IMR-90 (cell line): ENCODE results near the gene PSMC5. TPM values are rescaled to one million over a fixed set of nuclear protein-coding genes. Genes with fewer than 3 reads are reported as not detected.
"Not testable (repeated sequence)": the region's sequence is repeated elsewhere in the genome, so short reads cannot be mapped to it uniquely, and the experiment has no call there.

Experiments
- ATAC-seq: fragments of 200-7000 bp; cut with Tn5 transposase; 2 replicates; pipeline ENCODE4 v1.9.1; 2020; ENCODE audit warnings: low read depth, mild to moderate bottlenecking, moderate library complexity
- BruUV-seq: library from RNA; stranded (reverse); fragments of 400-500 nt; replicated peaks from 2 replicates; lab custom pipeline; 2021; lab: Mats Ljungman, UMichigan
- CTCF ChIA-PET: fragments of 300-600 bp; formaldehyde crosslinking; extraction: SDS; loops from one replicate; lab custom pipeline; 2021; ENCODE audit warnings: antibody characterized with exemption; lab: Yijun Ruan, JAX
- POLR2A ChIA-PET: fragments of 300-600 bp; sonication (Branson Sonifier 250); formaldehyde crosslinking; loops from one replicate; lab custom pipeline; 2022; ENCODE audit warnings: antibody characterized with exemption; ENCODE audit not compliant: unreplicated experiment; lab: Charles Lee
- DNase-seq: peaks from one replicate; pipeline ENCODE4 v3.0.0; 2013
- H2AFZ ChIP-seq: replicated peaks from 2 replicates; pipeline ENCODE3; 2013; ENCODE audit warnings: low read length, mild to moderate bottlenecking; ENCODE audit not compliant: poor library complexity
- H2AK5ac ChIP-seq: 2 replicates; pipeline ENCODE4 v1.6.1; 2013; ENCODE audit warnings: low read depth, low read length, inconsistent platforms
- H2AK9ac ChIP-seq: replicated peaks from 2 replicates; pipeline ENCODE3; 2013; ENCODE audit warnings: mild to moderate bottlenecking, low read depth, low read length, moderate library complexity; ENCODE audit not compliant: poor library complexity
- H2BK120ac ChIP-seq: 2 replicates; pipeline ENCODE4 v1.6.1; 2013; ENCODE audit warnings: low read depth, low read length, inconsistent platforms
- H2BK15ac ChIP-seq: 3 replicates; pipeline ENCODE4 v1.6.1; 2013; ENCODE audit warnings: low read depth, low read length, inconsistent platforms
- H2BK20ac ChIP-seq: 2 replicates; pipeline ENCODE4 v1.6.1; 2013; ENCODE audit warnings: low read depth, mild to moderate bottlenecking, inconsistent platforms, low read length, moderate library complexity
- H2BK5ac ChIP-seq: 2 replicates; pipeline ENCODE4 v1.6.1; 2013; ENCODE audit warnings: mild to moderate bottlenecking, low read depth, low read length, inconsistent platforms; ENCODE audit not compliant: poor library complexity, severe bottlenecking
- H3K14ac ChIP-seq: replicated peaks from 2 replicates; pipeline ENCODE4 v1.6.1; 2013; ENCODE audit warnings: low read depth, low read length, inconsistent platforms
- H3K18ac ChIP-seq: 2 replicates; pipeline ENCODE4 v1.6.1; 2013; ENCODE audit warnings: low read depth, low read length, control low read depth
- H3K23ac ChIP-seq: 2 replicates; pipeline ENCODE4 v1.6.1; 2013; ENCODE audit warnings: low read depth, low read length, inconsistent platforms
- H3K27ac ChIP-seq: 2 replicates; pipeline ENCODE4 v1.5.1; 2013; ENCODE audit warnings: mild to moderate bottlenecking, control low read depth, low read length; ENCODE audit not compliant: insufficient read depth
- H3K27me3 ChIP-seq: 2 replicates; pipeline ENCODE4 v1.6.1; 2013; ENCODE audit warnings: low read length; ENCODE audit not compliant: control insufficient read depth, insufficient read depth
- H3K36me3 ChIP-seq: 2 replicates; pipeline ENCODE4 v1.6.1; 2013; ENCODE audit warnings: low read length, mixed read lengths; ENCODE audit not compliant: control insufficient read depth, insufficient read depth
- H3K4ac ChIP-seq: 2 replicates; pipeline ENCODE4 v1.6.1; 2013; ENCODE audit warnings: low read depth, low read length, inconsistent platforms
- H3K4me1 ChIP-seq: 2 replicates; pipeline ENCODE4 v1.6.1; 2013; ENCODE audit warnings: low read length, mixed read lengths; ENCODE audit not compliant: control insufficient read depth, insufficient read depth
- H3K4me2 ChIP-seq: 2 replicates; pipeline ENCODE4 v1.6.1; 2013; ENCODE audit warnings: low read depth, mild to moderate bottlenecking, control low read depth, low read length, moderate library complexity
- H3K4me3 ChIP-seq: 2 replicates; pipeline ENCODE4 v1.5.1; 2013; ENCODE audit warnings: low read depth, mild to moderate bottlenecking, control low read depth, low read length, moderate library complexity; ENCODE audit not compliant: insufficient read depth
- H3K56ac ChIP-seq: 2 replicates; pipeline ENCODE4 v1.6.1; 2013; ENCODE audit warnings: low read length, inconsistent platforms; ENCODE audit not compliant: insufficient read depth; ENCODE audit errors: extremely low read depth
- H3K79me1 ChIP-seq, 2 experiments: 2 replicates each; pipeline ENCODE4 v1.6.1; 2013; ENCODE audit warnings: low read length in 2 of 2, inconsistent platforms in 1 of 2, low read depth in 1 of 2
- H3K9ac ChIP-seq: 2 replicates; pipeline ENCODE4 v1.6.1; 2013; ENCODE audit warnings: low read depth, low read length, control low read depth
- H3K9me1 ChIP-seq: 2 replicates; pipeline ENCODE4 v1.6.1; 2013; ENCODE audit warnings: low read length, inconsistent platforms; ENCODE audit not compliant: insufficient read depth
- H3K9me3 ChIP-seq: 2 replicates; pipeline ENCODE4 v1.6.1; 2013; ENCODE audit warnings: low read length; ENCODE audit not compliant: control insufficient read depth, insufficient read depth
- H4K20me1 ChIP-seq: 2 replicates; pipeline ENCODE4 v1.6.1; 2013; ENCODE audit warnings: low read length, inconsistent platforms; ENCODE audit not compliant: insufficient read depth
- H4K5ac ChIP-seq: 2 replicates; pipeline ENCODE4 v1.6.1; 2013; ENCODE audit warnings: mild to moderate bottlenecking, low read depth, low read length, control low read depth
- H4K8ac ChIP-seq, 2 experiments: 2 replicates each; pipeline ENCODE4 v1.6.1; 2013; ENCODE audit warnings: low read depth in 2 of 2, low read length in 2 of 2, control low read depth in 1 of 2, inconsistent platforms in 1 of 2
- H4K91ac ChIP-seq: 2 replicates; pipeline ENCODE4 v1.6.1; 2013; ENCODE audit warnings: low read depth, low read length, inconsistent platforms; ENCODE audit not compliant: insufficient read depth
- WGBS, 2 experiments: methylation state at CpG; one replicate each; pipeline versions ENCODE4 v1.1.5 to v1.1.7; 2013; ENCODE audit warnings: missing lambda C conversion rate in 2 of 2; ENCODE audit not compliant: insufficient read length in 1 of 2; ENCODE audit errors: extremely low coverage in 2 of 2; 5-methylcytosine and 5-hydroxymethylcytosine counted together
- dilution Hi-C: fragments of 300-500 bp; cut with HindIII; formaldehyde crosslinking; loops from one replicate; pipeline ENCODE4 v1.14.3; 2018; ENCODE audit warnings: low sequenced_read_pairs; ENCODE audit not compliant: unreplicated experiment
- in situ Hi-C: fragments of 300-500 bp; cut with MboI; formaldehyde crosslinking; loops from 3 replicates; pipeline ENCODE4 v1.14.3; 2019; ENCODE audit warnings: low sequenced_read_pairs, inconsistent platforms, mixed read lengths
- intact Hi-C: fragments of 100-400 bp; cut with micrococcal nuclease; formaldehyde crosslinking; loops from 2 replicates; pipeline ENCODE4 v1.10.0; 2022
- polyA plus RNA-seq, 3 experiments: library from polyadenylated mRNA; depleted of rRNA; stranded (reverse); fragments of >200 nt; gene quantifications; 2 replicates each; pipeline ENCODE4 v1.2.3, GENCODE V29; 2012; ENCODE audit warnings: low replicate concordance in 1 of 3
- total RNA-seq: library from RNA; depleted of rRNA; stranded (reverse); fragments of >200 nt; gene quantifications from 2 replicates; pipeline ENCODE4 v1.2.3, GENCODE V29; 2012

Gene PSMC5
- total and polyA plus RNA-seq, 2 of the 4 experiments (the other 2 are of a cell fraction) = 105 to 165 TPM

DNA sequence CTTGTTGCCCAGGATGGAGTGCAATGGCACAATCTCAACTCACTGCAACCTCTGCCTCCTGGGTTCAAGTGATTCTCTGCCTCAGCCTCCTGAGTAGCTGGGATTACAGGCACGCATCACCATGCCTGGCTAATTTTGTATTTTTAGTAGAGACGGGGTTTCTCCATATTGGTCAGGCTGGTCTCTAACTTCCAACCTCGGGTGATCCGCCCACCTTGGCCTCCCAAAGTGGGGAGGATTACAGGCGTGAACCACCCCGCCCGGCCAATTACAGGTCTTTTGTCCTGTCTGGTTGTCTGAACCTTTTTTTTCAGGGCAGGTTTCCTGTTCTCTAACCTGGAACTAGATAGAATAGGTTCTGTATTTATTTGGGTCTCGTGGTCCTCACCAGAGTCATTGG is 29.2 kb downstream of the PSMC5 start:
- H2BK120ac ChIP-seq, H4K8ac ChIP-seq, H3K4ac ChIP-seq, H2AFZ ChIP-seq, H3K23ac ChIP-seq, POLR2A ChIA-PET, H4K5ac ChIP-seq, H3K14ac ChIP-seq, in situ Hi-C loops, intact Hi-C loops, H3K4me2 ChIP-seq, H3K79me1 ChIP-seq, H3K9me3 ChIP-seq, DNase-seq, H2AK5ac ChIP-seq, H4K20me1 ChIP-seq, H3K36me3 ChIP-seq, H3K4me1 ChIP-seq, H2AK9ac ChIP-seq, H3K4me3 ChIP-seq, H3K9me1 ChIP-seq, H3K27ac ChIP-seq, H4K91ac ChIP-seq, H3K9ac ChIP-seq, H2BK20ac ChIP-seq, BruUV-seq, dilution Hi-C loops, H3K18ac ChIP-seq, H2BK15ac ChIP-seq, H3K56ac ChIP-seq, ATAC-seq, H2BK5ac ChIP-seq: not testable (repeated sequence)
- H3K27me3 ChIP-seq = peaks cover 39% of the 10 kb centered on the region
- CTCF ChIA-PET = interaction anchor here (0.6 to 0.7 kb wide), 2 partner anchors 33 to 50 kb away, joined by 3 to 6 read pairs; no protein-coding TSS in a partner anchor
- no CpG with 5 or more reads among the region's 8 CpGs for WGBS, 2 experiments
